Amniotic epithelial cell (primary cell): ENCODE results near the gene PLPP1.

Experiments
- DNase-seq: peaks from one replicate; pipeline ENCODE4 v3.0.0-alpha.2; 2010; ENCODE audit warnings: low read depth

PLPP1 gene

DNA sequence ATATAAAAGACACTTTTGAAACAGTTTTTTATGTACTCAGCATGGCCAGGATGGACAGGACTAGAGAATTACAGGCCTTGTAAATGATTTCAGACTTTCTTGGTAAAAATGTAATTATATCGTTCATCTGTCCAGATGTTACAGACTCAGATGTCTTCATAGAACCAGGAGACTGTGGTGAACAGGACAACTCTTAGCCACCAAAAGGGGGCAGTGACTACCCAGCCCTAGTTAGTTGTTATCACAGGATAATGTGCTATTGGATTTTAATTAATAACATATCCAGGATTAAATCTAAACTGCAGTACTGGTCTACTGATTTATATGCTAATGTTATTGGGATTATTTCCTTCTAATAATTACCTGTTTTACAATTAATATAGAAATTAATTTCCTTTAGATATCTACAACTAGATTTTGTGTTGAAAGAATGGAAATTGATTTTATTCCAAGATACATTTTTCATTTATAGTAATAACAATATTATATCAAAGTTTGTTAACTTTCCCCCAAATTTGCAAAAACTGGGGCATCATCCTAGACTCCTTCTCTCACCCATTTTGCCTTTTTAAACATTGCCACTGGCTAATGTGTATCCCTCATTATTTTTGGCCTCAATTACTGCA, 127.6 kb downstream of the PLPP1 start:
- DNase-seq: peak; percentile 51

DNA sequence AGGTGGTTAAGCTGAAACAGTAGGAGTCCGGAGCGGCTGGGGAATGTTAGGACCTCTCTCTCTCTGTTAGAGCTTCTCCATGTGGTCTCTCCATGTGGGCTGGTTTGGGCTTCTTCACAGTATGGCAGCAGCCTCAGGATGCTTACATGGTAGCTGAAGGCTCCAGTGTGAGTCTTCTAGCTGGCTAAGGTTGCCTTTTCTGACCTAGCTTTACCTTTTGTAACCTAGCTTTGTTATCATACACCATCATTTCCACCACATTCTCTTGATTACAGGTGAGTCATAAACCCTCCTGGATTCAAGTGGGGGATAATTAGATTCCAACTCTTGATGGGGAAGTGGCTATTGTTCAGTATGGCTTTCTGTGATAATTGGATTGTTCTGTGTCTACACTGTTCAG, 128.5 kb downstream of the PLPP1 start:
- no peak for DNase-seq

DNA sequence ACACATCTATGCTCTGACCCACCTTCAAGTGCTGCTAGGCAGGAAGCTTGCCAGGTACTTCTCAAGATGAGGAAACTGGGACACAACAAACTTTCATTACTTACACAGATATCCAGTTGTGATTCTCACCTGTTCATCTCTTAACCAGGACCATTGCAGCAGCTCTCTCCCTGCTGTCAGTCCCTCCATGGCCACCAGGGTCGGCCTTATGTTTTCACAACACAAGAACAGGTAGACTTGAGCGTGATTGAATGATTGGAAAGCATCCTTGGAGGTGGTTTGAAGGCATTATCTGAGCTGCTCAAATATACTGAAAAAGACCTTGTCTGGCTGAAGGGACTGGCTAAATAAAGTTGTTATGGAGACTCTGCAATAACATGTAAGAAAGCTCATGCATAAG, 132.6 kb downstream of the PLPP1 start:
- DNase-seq: no peak

DNA sequence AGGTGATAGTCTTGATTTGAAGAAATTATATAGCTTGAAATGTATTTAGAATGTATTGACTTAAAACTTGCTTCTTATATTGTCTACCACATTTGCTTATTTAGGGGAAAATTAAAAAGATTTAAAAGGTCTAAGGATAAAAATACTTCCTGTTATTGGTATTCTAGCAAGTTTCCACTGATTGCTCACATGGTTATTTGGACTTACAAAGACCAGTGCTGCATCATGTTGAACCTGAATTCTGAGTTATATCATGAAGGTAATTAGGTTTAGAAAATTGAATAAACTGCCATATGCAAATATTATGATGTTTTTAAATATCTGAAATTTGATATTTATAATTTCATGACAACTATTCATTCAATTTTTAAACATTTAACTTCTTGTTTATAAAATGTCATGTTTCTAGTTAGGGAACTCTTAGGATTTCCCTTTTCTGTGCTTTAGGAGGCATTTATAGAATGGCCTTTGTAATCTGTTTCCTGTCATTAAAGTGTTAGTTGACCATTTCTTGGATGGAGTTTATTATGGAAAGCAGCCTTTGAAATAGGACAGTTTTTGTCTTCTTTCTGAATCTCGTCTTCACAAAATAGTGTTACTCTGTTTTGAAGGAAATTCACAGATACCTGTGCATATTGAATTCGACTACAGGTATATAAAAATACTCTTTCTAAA, 141.1 kb downstream of the PLPP1 start:
- no peak for DNase-seq

DNA sequence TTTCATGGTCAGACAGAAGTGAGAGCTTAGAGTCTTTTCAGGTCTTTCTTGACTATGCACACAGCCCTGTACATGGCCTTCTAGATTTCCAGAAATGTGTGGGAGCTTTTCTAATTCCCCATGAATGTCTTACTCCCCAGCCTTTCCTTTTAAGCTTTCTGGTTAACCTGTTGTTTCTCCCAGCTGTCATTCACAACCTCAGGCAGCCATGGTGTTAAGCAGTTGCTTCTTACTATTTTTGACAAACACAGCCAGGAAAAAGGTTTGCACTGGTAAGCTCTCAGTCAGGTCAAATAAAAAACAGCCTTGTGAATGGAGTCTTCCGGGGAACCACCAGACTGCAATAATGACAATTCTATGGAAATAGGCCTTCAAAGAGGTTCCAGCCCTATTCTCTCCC, 142.1 kb downstream of the PLPP1 start:
- no peak for DNase-seq

DNA sequence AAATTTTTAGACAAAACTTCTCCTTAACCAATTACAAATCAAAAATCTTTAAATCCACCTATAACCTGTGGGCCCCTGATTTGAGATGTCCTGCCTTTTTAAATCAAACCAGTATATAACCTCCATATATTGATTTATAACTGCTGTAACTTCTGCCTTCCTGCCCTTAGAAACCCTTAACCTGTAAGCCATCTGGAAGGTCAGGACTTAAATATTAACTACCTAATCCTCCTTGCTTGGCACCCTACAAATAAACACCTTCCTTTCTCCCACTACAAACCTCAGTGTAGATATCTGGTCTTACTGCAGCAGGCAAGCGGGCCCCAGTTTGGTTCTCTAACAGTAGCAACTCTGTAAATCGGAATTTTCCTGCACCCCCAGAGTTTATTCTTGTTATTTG, 143.1 kb downstream of the PLPP1 start:
- no peak for DNase-seq

DNA sequence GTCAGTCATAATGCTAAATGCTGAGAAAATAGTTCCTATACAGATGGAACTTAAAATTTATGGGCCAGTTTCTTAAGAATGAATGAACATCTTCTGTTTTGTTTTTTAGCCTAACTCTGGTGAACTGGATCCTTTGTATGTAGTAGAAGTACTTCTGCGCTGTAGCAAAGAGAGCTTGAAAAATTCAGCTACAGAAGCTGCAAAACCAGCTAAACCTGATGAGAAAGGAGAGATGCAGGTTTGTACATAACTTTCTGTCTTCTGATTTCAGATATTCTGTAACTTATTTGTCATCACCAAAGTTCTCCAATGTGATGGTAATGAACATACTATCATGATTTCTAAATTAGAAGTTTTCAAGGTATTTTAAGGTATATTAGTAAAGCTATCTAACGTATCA, 146.9 kb downstream of the PLPP1 start:
- no peak for DNase-seq

DNA sequence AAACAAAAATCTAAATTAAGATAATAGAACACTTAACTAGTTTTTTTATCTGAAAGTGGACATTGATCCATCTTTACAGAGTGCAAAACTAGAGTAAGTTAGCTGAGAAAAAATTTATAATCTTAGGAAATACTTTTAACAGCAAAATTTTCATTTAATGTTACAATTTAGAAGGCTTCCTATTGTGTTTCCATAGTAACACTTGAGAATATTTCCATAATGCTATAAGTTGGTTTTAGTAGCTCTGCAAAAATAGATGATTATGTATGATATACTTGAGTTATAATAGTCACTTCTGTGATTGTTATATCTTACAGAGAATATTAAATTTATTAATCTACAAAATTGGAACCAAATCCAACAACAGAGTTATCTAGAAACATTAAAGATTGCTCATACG, 148.4 kb downstream of the PLPP1 start:
- DNase-seq: no peak

DNA sequence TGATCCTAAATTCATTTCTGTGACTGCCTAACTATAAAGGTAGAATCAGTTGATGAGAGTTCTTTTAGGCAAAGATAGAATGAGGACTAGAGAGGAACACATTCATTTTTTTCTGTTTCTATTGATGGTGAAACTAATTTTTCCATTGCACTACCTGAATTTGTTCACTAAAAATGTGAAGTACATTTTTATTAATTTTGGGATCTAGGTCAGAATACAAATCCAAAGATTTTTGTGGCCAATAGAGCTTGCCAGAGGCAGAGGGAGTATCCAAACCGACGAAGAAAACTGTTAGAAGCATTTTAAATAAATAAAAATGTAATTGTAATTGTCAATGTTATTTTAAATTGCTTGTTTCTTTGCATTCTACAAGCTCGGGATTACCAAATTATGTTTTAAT, 148.9 kb downstream of the PLPP1 start:
- DNase-seq: no peak

DNA sequence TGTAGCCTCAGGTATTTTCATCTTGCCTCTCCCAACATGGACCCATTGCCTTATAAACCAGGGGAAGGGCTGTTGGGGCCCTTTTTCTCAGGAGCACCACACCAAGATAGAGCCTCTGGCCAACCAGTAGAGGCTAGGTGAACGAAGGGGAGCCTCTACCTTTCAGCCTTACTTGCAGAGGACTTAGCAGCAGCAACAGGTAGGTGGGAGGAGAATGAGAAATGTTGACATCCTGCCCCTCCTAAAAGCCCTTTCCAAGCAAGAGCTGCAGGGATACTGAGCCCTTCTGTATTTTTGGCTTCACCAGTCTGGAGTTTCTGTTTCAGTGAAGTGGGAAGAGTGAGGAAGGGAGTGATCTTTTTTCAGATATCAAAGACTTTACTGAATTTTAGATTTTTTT, 149.5 kb downstream of the PLPP1 start:
- DNase-seq: no peak

DNA sequence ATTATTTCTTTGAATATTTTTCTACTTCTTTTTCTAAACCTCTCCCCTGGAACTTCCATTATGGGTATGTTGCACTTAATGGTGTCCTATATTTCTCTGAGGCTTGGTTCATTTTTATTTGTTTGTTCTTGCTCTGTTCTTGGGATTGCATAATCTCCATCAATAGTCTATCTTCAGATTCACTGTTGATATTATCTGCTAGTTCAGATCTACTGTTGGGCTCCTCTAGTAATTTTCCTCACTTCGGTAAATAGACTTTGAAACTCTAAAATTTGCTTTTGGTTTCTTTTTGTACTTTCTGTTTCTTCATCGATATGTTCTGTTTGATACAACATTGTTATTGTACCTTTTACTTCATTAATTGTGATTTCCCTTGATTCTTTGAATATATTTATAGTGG, 150.7 kb downstream of the PLPP1 start:
- DNase-seq: no peak

DNA sequence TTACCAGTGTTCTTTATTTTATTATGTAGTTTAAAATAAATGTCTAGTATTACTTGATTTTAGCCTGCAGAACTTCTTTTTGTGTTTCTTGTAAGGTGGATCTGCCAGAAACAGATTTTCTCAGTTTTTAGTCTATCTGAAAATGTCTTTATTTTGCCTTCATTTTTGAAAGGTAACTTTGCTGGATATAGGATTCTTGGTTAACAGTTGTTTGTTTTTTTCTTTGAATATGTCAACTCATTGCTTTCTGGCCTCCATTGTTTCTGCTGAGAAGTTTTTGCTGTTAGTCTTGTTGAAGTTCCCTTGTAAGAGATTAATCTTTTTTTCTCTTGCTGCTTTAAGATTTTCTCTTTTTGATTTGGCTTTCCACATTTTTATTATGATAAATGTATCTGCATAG, 151.5 kb downstream of the PLPP1 start:
- no peak for DNase-seq

DNA sequence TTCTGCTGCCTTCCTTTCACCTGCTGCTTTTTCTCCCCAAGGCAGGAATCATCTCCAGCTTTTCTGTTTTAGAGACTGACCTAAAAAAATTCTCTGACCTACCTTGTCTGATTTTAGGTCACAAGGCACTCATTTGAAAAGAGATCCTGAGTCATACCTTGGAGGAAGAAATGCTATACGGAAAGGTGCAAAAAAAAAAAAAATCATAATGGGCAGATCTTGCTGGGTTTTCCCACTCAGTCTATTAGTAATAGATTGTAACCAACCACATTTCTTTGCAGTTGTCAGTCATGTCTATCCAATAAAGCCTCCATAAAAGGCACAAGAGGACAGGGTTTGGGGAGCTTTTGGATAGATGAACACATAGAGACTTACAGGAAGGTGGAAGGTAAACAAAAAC, 157.0 kb downstream of the PLPP1 start:
- no peak for DNase-seq
